ENCODE results near the gene BAD. TPM values are rescaled to one million over a fixed set of nuclear protein-coding genes. Genes with fewer than 3 reads are reported as not detected.
A peak's percentile ranks its signal among the peaks of the same experiment; 100 is the strongest.

BAD gene
- total RNA-seq, 1 donor from 2014 or later, result 83.5 TPM

DNA sequence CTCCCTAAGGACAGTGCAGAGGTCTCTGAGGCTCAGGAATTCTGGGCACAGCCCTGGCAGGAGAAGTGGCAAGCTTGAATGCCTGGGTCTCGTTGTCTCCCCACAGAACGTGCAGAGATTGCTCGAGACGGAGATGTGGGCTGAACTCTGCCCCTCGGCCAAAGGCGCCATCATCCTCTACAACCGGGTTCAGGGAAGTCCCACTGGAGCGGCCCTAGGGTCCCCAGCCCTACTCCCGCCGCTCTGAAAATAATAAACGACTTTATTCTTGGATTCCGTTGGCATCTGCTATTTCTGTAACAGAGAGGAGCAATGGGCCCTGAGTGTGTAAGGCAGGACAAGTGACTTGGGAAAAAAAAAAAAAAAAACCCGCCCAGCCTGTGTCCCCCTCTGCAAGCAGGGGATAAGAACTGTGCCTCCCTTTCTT, 54.7 kb downstream of the BAD start:
- intact Hi-C loops (cut with DNase I), result no loop called here
- Histone ChIP-seq H3K27ac (peak overlapping the region; percentile 97), H3K9me3 (no peaks in the 10 kb centered on the region), H3K4me3 (peak overlapping the region; percentile 62 to 85), H3K36me3 (no peaks in the 10 kb centered on the region), H3K4me1 (peaks cover 73% of the 10 kb centered on the region), H3K27me3 (no peaks in the 10 kb centered on the region)
- no peak for DNase-seq (ENCODE audit: extremely low spot score in 2 of 2)
- TF ChIP-seq POLR2A (IDR thresholded peaks at IDR 0.05), result no peak

DNA sequence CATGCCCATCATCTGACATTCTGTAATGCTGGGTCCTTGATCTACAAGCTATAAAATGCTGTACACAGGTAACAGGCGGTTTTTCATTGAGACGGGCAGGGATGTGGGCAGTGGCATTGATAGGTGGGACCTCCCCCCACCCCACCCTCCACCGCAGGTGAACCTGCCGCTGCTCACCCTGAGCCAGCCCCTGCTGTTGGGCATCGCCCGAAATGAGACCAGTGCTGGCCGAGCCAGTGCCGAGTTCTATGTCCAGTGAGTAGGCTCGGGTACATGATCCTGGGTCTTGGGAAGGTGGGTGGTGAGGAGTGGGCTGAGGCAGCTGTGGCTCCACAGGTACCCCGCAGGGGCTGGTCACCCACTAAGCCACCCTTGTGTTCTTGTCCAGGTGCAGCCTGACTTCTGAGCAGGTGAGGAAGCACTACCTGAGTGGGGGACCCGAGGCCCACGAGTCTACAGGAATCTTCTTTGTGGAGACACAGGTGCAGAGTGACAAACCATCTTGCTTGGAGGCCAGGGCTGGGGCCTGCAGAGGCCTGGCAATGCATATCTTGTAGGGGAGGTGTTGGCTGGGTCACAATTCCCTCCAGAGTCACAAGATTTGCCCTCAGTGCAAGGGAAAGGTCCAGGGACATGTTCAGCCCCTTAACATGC, 55.2 kb downstream of the BAD start:
- peaks cover 74% of the 10 kb centered on the region for H3K4me1 ChIP-seq
- TF ChIP-seq, protein P1, sequence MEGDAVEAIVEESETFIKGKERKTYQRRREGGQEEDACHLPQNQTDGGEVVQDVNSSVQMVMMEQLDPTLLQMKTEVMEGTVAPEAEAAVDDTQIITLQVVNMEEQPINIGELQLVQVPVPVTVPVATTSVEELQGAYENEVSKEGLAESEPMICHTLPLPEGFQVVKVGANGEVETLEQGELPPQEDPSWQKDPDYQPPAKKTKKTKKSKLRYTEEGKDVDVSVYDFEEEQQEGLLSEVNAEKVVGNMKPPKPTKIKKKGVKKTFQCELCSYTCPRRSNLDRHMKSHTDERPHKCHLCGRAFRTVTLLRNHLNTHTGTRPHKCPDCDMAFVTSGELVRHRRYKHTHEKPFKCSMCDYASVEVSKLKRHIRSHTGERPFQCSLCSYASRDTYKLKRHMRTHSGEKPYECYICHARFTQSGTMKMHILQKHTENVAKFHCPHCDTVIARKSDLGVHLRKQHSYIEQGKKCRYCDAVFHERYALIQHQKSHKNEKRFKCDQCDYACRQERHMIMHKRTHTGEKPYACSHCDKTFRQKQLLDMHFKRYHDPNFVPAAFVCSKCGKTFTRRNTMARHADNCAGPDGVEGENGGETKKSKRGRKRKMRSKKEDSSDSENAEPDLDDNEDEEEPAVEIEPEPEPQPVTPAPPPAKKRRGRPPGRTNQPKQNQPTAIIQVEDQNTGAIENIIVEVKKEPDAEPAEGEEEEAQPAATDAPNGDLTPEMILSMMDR (IDR thresholded peaks at IDR 0.05), result no peak
- TF ChIP-seq POLR2A (IDR thresholded peaks at IDR 0.05) (no peak), POLR2AphosphoS5 (IDR thresholded peaks at IDR 0.05; ENCODE audit: insufficient read depth in 1 of 2, low read depth in 1 of 2) (no peak)
- no peaks in the 10 kb centered on the region for H3K9me3 ChIP-seq
- no peak for DNase-seq (ENCODE audit: extremely low spot score in 2 of 2)
- intact Hi-C loops (cut with DNase I), result no loop called here
- no peaks in the 10 kb centered on the region for H3K27me3 ChIP-seq
- H3K4me3 ChIP-seq, result peak overlapping the region in 1 of 2 donors; percentile 62
- H3K27ac ChIP-seq, result peak overlapping the region; percentile 97
- no peaks in the 10 kb centered on the region for H3K36me3 ChIP-seq

DNA sequence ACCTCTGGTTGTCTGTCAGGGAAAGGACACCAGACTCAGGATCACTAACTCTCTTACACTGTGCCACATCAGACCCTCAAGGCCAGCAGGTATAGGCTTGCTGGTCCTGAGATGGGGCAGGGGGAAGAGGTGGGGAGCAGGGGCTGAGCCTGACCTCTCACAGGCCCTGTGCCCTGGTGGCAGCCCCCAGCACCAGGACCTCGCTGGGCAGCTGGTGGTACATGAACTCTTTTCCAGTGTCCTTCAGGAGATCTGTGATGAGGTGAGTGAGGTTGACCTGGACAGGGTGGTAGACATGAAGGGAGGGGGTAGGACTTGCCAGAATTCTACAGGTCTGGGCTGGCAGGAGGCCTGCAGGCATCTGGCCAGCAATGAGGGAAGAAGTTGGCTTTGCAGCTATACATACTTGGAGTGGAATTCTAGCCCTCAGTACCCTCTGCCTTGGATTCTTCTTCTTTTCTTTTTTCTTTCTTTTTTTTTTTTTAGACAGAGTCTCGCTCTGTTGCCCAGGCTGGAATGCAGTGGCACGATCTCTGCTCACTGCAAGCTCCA, 57.0 kb downstream of the BAD start:
- Histone ChIP-seq H3K27ac (peak overlapping the region; percentile 81), H3K36me3 (no peaks in the 10 kb centered on the region), H3K9me3 (no peaks in the 10 kb centered on the region), H3K4me3 (peak overlapping the region; percentile 78 to 97), H3K4me1 (peaks cover 71% of the 10 kb centered on the region), H3K27me3 (no peaks in the 10 kb centered on the region)
- intact Hi-C loops (cut with DNase I), result no loop called here
- no peak for DNase-seq (ENCODE audit: extremely low spot score in 2 of 2)
- TF ChIP-seq POLR2AphosphoS5 (IDR thresholded peaks at IDR 0.05; ENCODE audit: insufficient read depth in 1 of 2, low read depth in 1 of 2), result no peak
- TF ChIP-seq, protein P1 (IDR thresholded peaks at IDR 0.05), result no peak

DNA sequence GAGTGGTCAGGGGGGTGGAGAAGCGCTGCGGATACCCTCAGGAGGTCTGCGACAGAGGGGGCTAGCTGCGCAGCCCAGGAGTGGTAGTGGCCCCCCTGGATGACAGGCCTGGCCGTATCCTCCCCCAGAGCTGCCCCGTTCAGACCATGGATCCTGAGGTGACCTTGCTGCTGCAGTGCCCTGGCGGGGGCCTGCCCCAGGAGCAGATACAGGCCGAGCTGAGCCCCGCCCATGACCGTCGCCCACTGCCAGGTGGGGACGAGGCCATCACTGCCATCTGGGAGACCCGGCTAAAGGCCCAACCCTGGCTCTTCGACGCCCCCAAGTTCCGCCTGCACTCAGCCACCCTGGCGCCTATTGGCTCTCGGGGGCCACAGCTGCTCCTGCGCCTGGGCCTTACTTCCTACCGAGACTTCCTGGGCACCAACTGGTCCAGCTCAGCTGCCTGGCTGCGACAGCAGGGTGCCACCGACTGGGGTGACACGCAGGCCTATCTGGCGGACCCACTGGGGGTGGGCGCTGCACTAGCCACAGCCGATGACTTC, 57.9 kb downstream of the BAD start:
- Histone ChIP-seq H3K27ac (peak overlapping the region; percentile 81), H3K36me3 (no peaks in the 10 kb centered on the region), H3K4me3 (peak overlapping the region; percentile 78 to 97), H3K4me1 (peaks cover 63% of the 10 kb centered on the region), H3K9me3 (no peaks in the 10 kb centered on the region), H3K27me3 (no peaks in the 10 kb centered on the region)
- TF ChIP-seq, protein P1 (IDR thresholded peaks at IDR 0.05), result no peak
- TF ChIP-seq POLR2AphosphoS5 (IDR thresholded peaks at IDR 0.05; ENCODE audit: insufficient read depth in 1 of 2, low read depth in 1 of 2), result peak in 1 of 2 donors; percentile 73
- TF ChIP-seq POLR2A (IDR thresholded peaks at IDR 0.05), result no peak
- DNase-seq (ENCODE audit: extremely low spot score in 2 of 2), result no peak
- intact Hi-C loops (cut with DNase I), result no loop called here

DNA sequence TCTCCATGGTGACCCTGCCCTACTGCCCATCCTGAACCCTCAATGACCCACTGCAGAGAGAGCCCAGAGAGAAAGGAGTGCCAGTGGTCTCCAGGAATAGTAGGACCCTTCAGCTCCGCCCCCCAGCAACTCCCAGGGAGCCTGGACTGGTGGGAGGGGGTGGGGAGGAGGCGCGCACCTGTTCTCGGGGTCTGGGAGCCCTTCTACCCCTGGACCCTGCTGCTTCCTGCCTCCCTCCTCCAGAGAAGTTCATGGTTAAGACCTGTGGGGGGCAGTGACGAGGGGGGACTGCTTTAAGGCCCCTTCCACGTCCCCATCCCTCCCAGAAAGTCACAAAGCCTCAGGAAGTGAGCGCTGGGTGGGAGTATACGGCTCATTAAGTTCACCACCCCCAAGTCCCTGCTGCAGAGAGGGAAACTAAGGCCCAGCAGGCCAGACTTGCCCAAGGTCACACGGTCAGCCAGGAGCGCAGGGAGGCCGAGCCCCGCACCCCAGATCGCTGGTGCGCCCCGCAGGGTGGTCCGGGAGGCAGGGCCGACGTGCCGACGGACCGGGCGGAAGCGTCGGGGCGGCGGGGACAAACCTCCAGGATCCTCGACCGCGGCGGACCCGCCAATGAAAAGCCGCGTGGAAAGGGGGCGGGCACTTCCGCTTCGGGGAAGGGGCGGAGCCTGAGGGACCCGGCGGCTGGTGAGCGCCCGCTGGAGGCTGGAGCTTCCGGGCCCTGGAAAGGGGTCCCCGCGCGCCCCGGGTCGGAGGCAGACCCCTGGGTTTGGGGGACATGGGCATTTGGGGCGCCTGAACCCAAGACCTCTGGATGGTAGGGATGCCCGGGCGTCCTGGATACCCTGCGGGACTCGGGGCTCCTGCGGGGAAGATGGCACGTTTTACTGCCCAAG, 58.6 kb downstream of the BAD start, which contains the start of the genes NUDT22 and TRPT1:
NUDT22 (plus strand) TSS at position 667 of the 899 bp plus-strand sequence. CDS start 379 bp downstream, outside the sequence.
TRPT1 (minus strand) TSS at position 579 of the 899 bp plus-strand sequence; CDS start at position 253, 326 bp downstream.
- intact Hi-C loops (cut with DNase I), result no loop called here
- H3K27ac ChIP-seq, result peak within 1 kb of the TSS; percentile 81
- no peaks in the 10 kb centered on the region for H3K9me3 ChIP-seq
- TF ChIP-seq POLR2AphosphoS5 (IDR thresholded peaks at IDR 0.05; ENCODE audit: insufficient read depth in 1 of 2, low read depth in 1 of 2), result peak; percentile 84 to 97
- TF ChIP-seq, protein P1 (IDR thresholded peaks at IDR 0.05), result no peak
- peak in 1 of 2 donors; percentile 88 for TF ChIP-seq POLR2A (IDR thresholded peaks at IDR 0.05)
- no peaks in the 10 kb centered on the region for H3K27me3 ChIP-seq
- H3K36me3 ChIP-seq, result no peaks in the 10 kb centered on the region
- H3K4me3 ChIP-seq, result peak within 1 kb of the TSS; percentile 78 to 97
- peaks cover 55% of the 10 kb centered on the region for H3K4me1 ChIP-seq
- DNase-seq (ENCODE audit: extremely low spot score in 2 of 2), result peak in 1 of 2 donors; percentile 92
